Neural crest cell (in vitro differentiated cells): ENCODE results near the gene GALNT17. TPM values are rescaled to one million over a fixed set of nuclear protein-coding genes. Genes with fewer than 3 reads are reported as not detected.

Experiments used
- DNase-seq: peaks from one replicate; pipeline ENCODE4 v3.0.0; 2021; ENCODE audit warnings: low read depth, mixed read lengths, low spot score
- H3K27ac Mint-ChIP-seq: one replicate; pipeline ENCODE4 v1.8.0; 2021; ENCODE audit warnings: mild to moderate bottlenecking, mixed read lengths; ENCODE audit not compliant: unreplicated experiment
- H3K27me3 Mint-ChIP-seq: 2 replicates; pipeline ENCODE4 v1.8.0; 2021; ENCODE audit warnings: low read depth, mild to moderate bottlenecking, mixed read lengths
- H3K36me3 Mint-ChIP-seq: 2 replicates; pipeline ENCODE4 v1.8.0; 2021; ENCODE audit warnings: low read depth, mild to moderate bottlenecking, mixed read lengths
- H3K4me1 Mint-ChIP-seq: 2 replicates; pipeline ENCODE4 v1.8.0; 2021; ENCODE audit warnings: mixed read lengths
- H3K4me3 Mint-ChIP-seq: one replicate; pipeline ENCODE4 v1.8.0; 2021; ENCODE audit warnings: mild to moderate bottlenecking, mixed read lengths
- H3K9me3 Mint-ChIP-seq: 2 replicates; pipeline ENCODE4 v1.8.0; 2021; ENCODE audit warnings: mixed read lengths
- CTCF ChIP-seq: fragments of 200-600 bp; sonication (generic); conservative IDR thresholded peaks from 2 replicates; pipeline ENCODE4 v1.5.0; 2021; ENCODE audit warnings: antibody characterized with exemption, mild to moderate bottlenecking
- total RNA-seq: library from RNA; stranded (reverse); gene quantifications from 2 replicates; pipeline ENCODE4 v1.2.1, GENCODE V29; 2021

The GALNT17 gene
- total RNA-seq, 1 donor from 2014 or later: 11.0 TPM

- Mint-ChIP-seq H3K27ac (no peak overlapping the region), H3K4me3 (no peak overlapping the region), H3K9me3 (peaks cover 5% of the 10 kb centered on the region), H3K4me1 (no peaks in the 10 kb centered on the region), H3K27me3 (no peaks in the 10 kb centered on the region), H3K36me3 (peaks cover 2% of the 10 kb centered on the region)
- TF ChIP-seq CTCF: no peak
- DNase-seq: no peak
Observed at GRCh38 chr7:71535616-71536015, 403.7 kb downstream of the GALNT17 start.

- peaks cover 16% of the 10 kb centered on the region for H3K4me1 Mint-ChIP-seq
Observed at GRCh38 chr7:71538210-71538609, 406.3 kb downstream of the GALNT17 start.

GRCh38 chr7:71539615-71540014 is 407.7 kb downstream of the GALNT17 start:
- H3K27ac Mint-ChIP-seq: no peak overlapping the region
- no peak for DNase-seq
- H3K36me3 Mint-ChIP-seq: no peaks in the 10 kb centered on the region
- no peak overlapping the region for H3K4me3 Mint-ChIP-seq
- H3K27me3 Mint-ChIP-seq: no peaks in the 10 kb centered on the region
- H3K9me3 Mint-ChIP-seq: peaks cover 5% of the 10 kb centered on the region
- H3K4me1 Mint-ChIP-seq: peaks cover 22% of the 10 kb centered on the region
- TF ChIP-seq CTCF: no peak

More at GRCh38 chr7:71538210-71538609, 406.3 kb downstream of the GALNT17 start:
- no peak overlapping the region for H3K4me3 Mint-ChIP-seq
- H3K36me3 Mint-ChIP-seq: peaks cover 2% of the 10 kb centered on the region
- H3K9me3 Mint-ChIP-seq: peaks cover 5% of the 10 kb centered on the region
- no peak for TF ChIP-seq CTCF
- DNase-seq: no peak
- H3K27ac Mint-ChIP-seq: no peak overlapping the region
- H3K27me3 Mint-ChIP-seq: no peaks in the 10 kb centered on the region

- peaks cover 22% of the 10 kb centered on the region for H3K4me1 Mint-ChIP-seq
- H3K9me3 Mint-ChIP-seq: peaks cover 4% of the 10 kb centered on the region
- H3K4me3 Mint-ChIP-seq: no peak overlapping the region
- H3K27ac Mint-ChIP-seq: no peak overlapping the region
- no peak for DNase-seq
- H3K27me3 Mint-ChIP-seq: no peaks in the 10 kb centered on the region
- no peak for TF ChIP-seq CTCF
- H3K36me3 Mint-ChIP-seq: no peaks in the 10 kb centered on the region
Observed at GRCh38 chr7:71541707-71542353, 409.9 kb downstream of the GALNT17 start.

GRCh38 chr7:71543396-71543795 is 411.5 kb downstream of the GALNT17 start:
- no peaks in the 10 kb centered on the region for H3K36me3 Mint-ChIP-seq
- H3K27ac Mint-ChIP-seq: no peak overlapping the region
- H3K9me3 Mint-ChIP-seq: peaks cover 3% of the 10 kb centered on the region
- H3K4me1 Mint-ChIP-seq: peaks cover 25% of the 10 kb centered on the region
- TF ChIP-seq CTCF: no peak
- no peak for DNase-seq
- H3K4me3 Mint-ChIP-seq: no peak overlapping the region
- H3K27me3 Mint-ChIP-seq: no peaks in the 10 kb centered on the region
